Endothelial cell of umbilical vein (primary cell): Measurements from ENCODE around the gene MAMDC2.

Experiments
- EZH2 ChIP-seq: IDR thresholded peaks from 2 replicates; pipeline ENCODE4 v1.6.1; 2012; ENCODE audit warnings: borderline replicate concordance, low read depth, mild to moderate bottlenecking, moderate library complexity, low read length, inconsistent platforms; ENCODE audit not compliant: severe bottlenecking
- JUN ChIP-seq: IDR thresholded peaks from 2 replicates; pipeline ENCODE4 v1.6.1; 2011; ENCODE audit warnings: borderline replicate concordance, low read depth; ENCODE audit not compliant: insufficient read length, insufficient read depth
- POLR2A ChIP-seq: IDR thresholded peaks from 2 replicates; pipeline ENCODE4 v1.6.1; 2012; ENCODE audit warnings: low read depth, mild to moderate bottlenecking, control low read depth, low read length
- POLR2AphosphoS5 ChIP-seq: IDR thresholded peaks from 2 replicates; pipeline ENCODE4 v1.6.1; 2012; ENCODE audit warnings: low read depth, mild to moderate bottlenecking, control low read depth, low read length, moderate library complexity; ENCODE audit not compliant: insufficient read depth
- TF ChIP-seq, protein P1 (sequence below), 2 donors: IDR thresholded peaks; 1 replicate in 1 of 2; 2 replicates in 1 of 2; pipeline ENCODE4 v1.5.1; 2011; ENCODE audit warnings: low read length in 2 of 2, mild to moderate bottlenecking in 2 of 2, moderate library complexity in 2 of 2, control low read depth in 1 of 2, inconsistent platforms in 1 of 2, low read depth in 1 of 2; ENCODE audit not compliant: insufficient read depth in 1 of 2; ENCODE audit errors: extremely low read depth in 1 of 2
- TF ChIP-seq, protein P2 (sequence below): IDR thresholded peaks from 2 replicates; pipeline ENCODE4 v1.6.1; 2011; ENCODE audit not compliant: insufficient read depth, insufficient read length

DNA sequence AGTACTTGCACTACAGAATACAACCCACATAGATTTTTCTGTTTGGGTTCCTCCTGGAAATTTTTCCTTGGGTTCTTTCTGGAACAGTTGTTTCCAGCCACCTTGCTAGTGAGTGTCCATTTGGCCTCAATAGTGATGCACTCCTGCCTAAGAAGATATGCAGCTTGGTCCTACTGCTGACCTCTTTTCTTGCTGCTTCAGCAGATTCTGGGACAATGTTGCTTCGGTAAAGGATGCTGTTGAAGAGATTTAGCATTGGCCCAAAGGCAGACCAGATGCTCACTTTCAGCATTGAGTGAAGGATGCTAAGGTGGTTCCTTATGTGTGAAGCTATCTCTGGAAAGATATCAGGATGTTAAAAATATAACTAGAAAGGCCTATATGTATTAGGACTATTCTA, 128.9 kb downstream of the MAMDC2 start:
- TF ChIP-seq EZH2 (no peak), POLR2AphosphoS5 (no peak), POLR2A (no peak), JUN (no peak)
- TF ChIP-seq, protein P1, sequence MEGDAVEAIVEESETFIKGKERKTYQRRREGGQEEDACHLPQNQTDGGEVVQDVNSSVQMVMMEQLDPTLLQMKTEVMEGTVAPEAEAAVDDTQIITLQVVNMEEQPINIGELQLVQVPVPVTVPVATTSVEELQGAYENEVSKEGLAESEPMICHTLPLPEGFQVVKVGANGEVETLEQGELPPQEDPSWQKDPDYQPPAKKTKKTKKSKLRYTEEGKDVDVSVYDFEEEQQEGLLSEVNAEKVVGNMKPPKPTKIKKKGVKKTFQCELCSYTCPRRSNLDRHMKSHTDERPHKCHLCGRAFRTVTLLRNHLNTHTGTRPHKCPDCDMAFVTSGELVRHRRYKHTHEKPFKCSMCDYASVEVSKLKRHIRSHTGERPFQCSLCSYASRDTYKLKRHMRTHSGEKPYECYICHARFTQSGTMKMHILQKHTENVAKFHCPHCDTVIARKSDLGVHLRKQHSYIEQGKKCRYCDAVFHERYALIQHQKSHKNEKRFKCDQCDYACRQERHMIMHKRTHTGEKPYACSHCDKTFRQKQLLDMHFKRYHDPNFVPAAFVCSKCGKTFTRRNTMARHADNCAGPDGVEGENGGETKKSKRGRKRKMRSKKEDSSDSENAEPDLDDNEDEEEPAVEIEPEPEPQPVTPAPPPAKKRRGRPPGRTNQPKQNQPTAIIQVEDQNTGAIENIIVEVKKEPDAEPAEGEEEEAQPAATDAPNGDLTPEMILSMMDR (IDR thresholded peaks at IDR 0.05; ENCODE audit: extremely low read depth in 1 of 2, insufficient read depth in 1 of 2, low read depth in 1 of 2, low read length in 2 of 2) = no peak
- TF ChIP-seq, protein P2, sequence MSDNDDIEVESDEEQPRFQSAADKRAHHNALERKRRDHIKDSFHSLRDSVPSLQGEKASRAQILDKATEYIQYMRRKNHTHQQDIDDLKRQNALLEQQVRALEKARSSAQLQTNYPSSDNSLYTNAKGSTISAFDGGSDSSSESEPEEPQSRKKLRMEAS = no peak
